A673 (cell line): ENCODE data around the gene RSL1D1. TPM values are rescaled to one million over a fixed set of nuclear protein-coding genes. Genes with fewer than 3 reads are reported as not detected.

Experiments
- BruUV-seq: library from RNA; stranded (reverse); fragments of 400-500 nt; replicated peaks from 2 replicates; lab custom pipeline; 2021; lab: Mats Ljungman, UMichigan
- CTCF ChIA-PET: fragments of 300-600 bp; sonication (Branson Sonifier 250); formaldehyde crosslinking; loops from one replicate; lab custom pipeline; 2022; ENCODE audit warnings: antibody characterized with exemption; lab: Charles Lee
- POLR2A ChIA-PET: fragments of 300-600 bp; sonication (Branson Sonifier 250); formaldehyde crosslinking; loops from one replicate; lab custom pipeline; 2022; ENCODE audit warnings: antibody characterized with exemption; ENCODE audit not compliant: low non-redundant PET; lab: Charles Lee
- DNase-seq: peaks from one replicate; pipeline ENCODE4 v3.0.0-alpha.2; 2015; ENCODE audit warnings: low spot score
- H3K27ac ChIP-seq: fragments of 200-600 bp; sonication (generic); 2 replicates; pipeline ENCODE4 v1.5.1; 2016; ENCODE audit warnings: mixed run types, low read depth, mild to moderate bottlenecking, mixed read lengths, antibody characterized with exemption, low read length; ENCODE audit not compliant: poor library complexity, severe bottlenecking
- H3K27me3 ChIP-seq: fragments of 200-600 bp; sonication (generic); replicated peaks from 2 replicates; pipeline ENCODE4 v1.6.1; 2017; ENCODE audit warnings: mixed run types, low read depth, mild to moderate bottlenecking, mixed read lengths, antibody characterized with exemption, low read length; ENCODE audit not compliant: insufficient read depth, poor library complexity
- H3K36me3 ChIP-seq: fragments of 200-600 bp; sonication (generic); 2 replicates; pipeline ENCODE4 v1.6.1; 2016; ENCODE audit warnings: mixed run types, mild to moderate bottlenecking, mixed read lengths, antibody characterized with exemption, low read length; ENCODE audit not compliant: insufficient read depth, poor library complexity, severe bottlenecking
- H3K4me1 ChIP-seq: fragments of 200-600 bp; sonication (generic); 2 replicates; pipeline ENCODE4 v1.6.1; 2017; ENCODE audit warnings: mixed run types, mild to moderate bottlenecking, mixed read lengths, antibody characterized with exemption, low read length; ENCODE audit not compliant: insufficient read depth, poor library complexity, severe bottlenecking
- H3K4me3 ChIP-seq: fragments of 200-600 bp; sonication (generic); 2 replicates; pipeline ENCODE4 v1.5.1; 2016; ENCODE audit warnings: low read depth, mixed run types, mild to moderate bottlenecking, mixed read lengths, low read length; ENCODE audit not compliant: poor library complexity, severe bottlenecking
- H3K9me3 ChIP-seq: fragments of 200-600 bp; sonication (generic); 2 replicates; pipeline ENCODE4 v1.6.1; 2016; ENCODE audit warnings: mixed run types, low read depth, mild to moderate bottlenecking, mixed read lengths, antibody characterized with exemption, low read length; ENCODE audit not compliant: poor library complexity, severe bottlenecking
- EZH2 ChIP-seq: fragments of 200-600 bp; sonication (generic); IDR thresholded peaks from 2 replicates; pipeline ENCODE4 v1.6.1; 2017; ENCODE audit warnings: borderline replicate concordance, low read depth, mild to moderate bottlenecking, mixed read lengths, antibody characterized with exemption, low read length; ENCODE audit not compliant: poor library complexity, severe bottlenecking
- intact Hi-C: fragments of 100-400 bp; cut with micrococcal nuclease; formaldehyde crosslinking; loops from one replicate; pipeline ENCODE4 v1.10.0; 2022; ENCODE audit not compliant: unreplicated experiment
- total RNA-seq: library from RNA; stranded (reverse); gene quantifications from 2 replicates; pipeline ENCODE4 v1.2.3, GENCODE V29; 2021
- TF ChIP-seq, protein P1 (sequence below): fragments of 300-800, 200-600 bp; sonication (generic); conservative IDR thresholded peaks from 2 replicates; pipeline ENCODE4 v1.5.1; 2017; ENCODE audit warnings: low read depth, mild to moderate bottlenecking, antibody characterized with exemption, low read length, moderate library complexity, mixed read lengths

RSL1D1 gene
- total RNA-seq, 1 experiment from 2014 or later, result 365 TPM

DNA sequence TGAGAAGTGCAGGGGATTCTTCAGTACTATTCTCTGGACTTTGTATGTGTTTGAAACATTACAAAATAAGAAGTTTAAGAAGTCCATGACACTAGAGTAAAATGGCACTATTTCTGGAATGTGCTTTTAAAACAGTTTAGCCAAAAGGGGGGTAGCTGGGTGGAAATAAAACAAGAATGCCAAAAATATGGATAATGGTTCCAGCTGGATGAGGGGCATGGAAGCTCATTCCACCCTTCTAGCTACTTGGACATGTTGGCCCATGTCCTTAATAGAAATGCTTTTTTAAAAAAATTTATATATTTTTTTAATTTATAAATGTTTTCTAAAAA, 67.3 kb downstream of the RSL1D1 start:
- Histone ChIP-seq H3K4me3 (no peak overlapping the region), H3K9me3 (no peaks in the 10 kb centered on the region), H3K36me3 (peaks cover 7% of the 10 kb centered on the region), H3K4me1 (peaks cover 40% of the 10 kb centered on the region), H3K27me3 (no peaks in the 10 kb centered on the region), H3K27ac (peak overlapping the region; percentile 55)
- ChIA-PET CTCF (no interaction called here), POLR2A (no interaction called here)
- DNase-seq, result no peak
- intact Hi-C loops, result no loop called here
- TF ChIP-seq EZH2, result no peak
- TF ChIP-seq, protein P1, sequence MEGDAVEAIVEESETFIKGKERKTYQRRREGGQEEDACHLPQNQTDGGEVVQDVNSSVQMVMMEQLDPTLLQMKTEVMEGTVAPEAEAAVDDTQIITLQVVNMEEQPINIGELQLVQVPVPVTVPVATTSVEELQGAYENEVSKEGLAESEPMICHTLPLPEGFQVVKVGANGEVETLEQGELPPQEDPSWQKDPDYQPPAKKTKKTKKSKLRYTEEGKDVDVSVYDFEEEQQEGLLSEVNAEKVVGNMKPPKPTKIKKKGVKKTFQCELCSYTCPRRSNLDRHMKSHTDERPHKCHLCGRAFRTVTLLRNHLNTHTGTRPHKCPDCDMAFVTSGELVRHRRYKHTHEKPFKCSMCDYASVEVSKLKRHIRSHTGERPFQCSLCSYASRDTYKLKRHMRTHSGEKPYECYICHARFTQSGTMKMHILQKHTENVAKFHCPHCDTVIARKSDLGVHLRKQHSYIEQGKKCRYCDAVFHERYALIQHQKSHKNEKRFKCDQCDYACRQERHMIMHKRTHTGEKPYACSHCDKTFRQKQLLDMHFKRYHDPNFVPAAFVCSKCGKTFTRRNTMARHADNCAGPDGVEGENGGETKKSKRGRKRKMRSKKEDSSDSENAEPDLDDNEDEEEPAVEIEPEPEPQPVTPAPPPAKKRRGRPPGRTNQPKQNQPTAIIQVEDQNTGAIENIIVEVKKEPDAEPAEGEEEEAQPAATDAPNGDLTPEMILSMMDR, result no peak
- no TSS peak for BruUV-seq

Other genes with a start within 250 kb of the RSL1D1 start
- 13.0 and 14.6 TPM in 2 replicates for gene SNN, start 183.1 kb downstream of the RSL1D1 start, total RNA-seq
- 17.0 and 17.6 TPM in 2 replicates for gene TXNDC11, start 108.7 kb downstream of the RSL1D1 start, total RNA-seq
- 65.0 and 67.2 TPM in 2 replicates for gene ZC3H7A, start 54.3 kb downstream of the RSL1D1 start, total RNA-seq
- 198 and 216 TPM in 2 replicates for gene GSPT1, start 64.4 kb upstream of the RSL1D1 start, total RNA-seq
- 9.2 and 9.6 TPM in 2 replicates for gene NPIPB2, start 90.5 kb upstream of the RSL1D1 start, total RNA-seq
- not detected in 2 replicates for gene TNFRSF17, start 113.7 kb upstream of the RSL1D1 start, total RNA-seq
- 10.1 and 14.3 TPM in 2 replicates for gene SNX29, start 125.2 kb upstream of the RSL1D1 start, total RNA-seq